Hepatocyte (in vitro differentiated cells): ENCODE data around the gene ATOH8. TPM values are rescaled to one million over a fixed set of nuclear protein-coding genes. Genes with fewer than 3 reads are reported as not detected.

ENCODE experiments used
- DNase-seq: peaks from one replicate; pipeline ENCODE4 v3.0.0-alpha.2; 2016; ENCODE audit warnings: low spot score
- H2AFZ ChIP-seq: fragments of 200-600 bp; sonication (generic); 2 replicates; pipeline ENCODE4 v1.6.0; 2016; ENCODE audit warnings: antibody characterized with exemption, mild to moderate bottlenecking
- H3K27ac ChIP-seq: fragments of 200-600 bp; sonication (generic); 2 replicates; pipeline ENCODE4 v1.5.1; 2016; ENCODE audit warnings: mild to moderate bottlenecking
- H3K27me3 ChIP-seq: fragments of 200-600 bp; sonication (generic); 2 replicates; pipeline ENCODE4 v1.6.1; 2016
- H3K36me3 ChIP-seq: fragments of 200-600 bp; sonication (generic); replicated peaks from 2 replicates; pipeline ENCODE4 v1.5.1; 2016; ENCODE audit warnings: low read depth; ENCODE audit not compliant: insufficient read depth
- H3K4me1 ChIP-seq: fragments of 200-600 bp; sonication (generic); 2 replicates; pipeline ENCODE4 v1.5.1; 2016; ENCODE audit warnings: mild to moderate bottlenecking, moderate library complexity; ENCODE audit not compliant: insufficient read depth
- H3K4me2 ChIP-seq: fragments of 200-600 bp; sonication (generic); 2 replicates; pipeline ENCODE4 v1.6.0; 2016
- H3K4me3 ChIP-seq: fragments of 200-600 bp; sonication (generic); 2 replicates; pipeline ENCODE4 v1.5.1; 2016; ENCODE audit warnings: mild to moderate bottlenecking
- H3K79me2 ChIP-seq: fragments of 200-600 bp; sonication (generic); 2 replicates; pipeline ENCODE4 v1.6.0; 2017; ENCODE audit warnings: mild to moderate bottlenecking
- H3K9me2 ChIP-seq: fragments of 200-600 bp; sonication (generic); replicated peaks from 2 replicates; pipeline ENCODE4 v1.6.0; 2017; ENCODE audit warnings: mild to moderate bottlenecking; ENCODE audit not compliant: insufficient read depth
- H3K9me3 ChIP-seq: fragments of 200-600 bp; sonication (generic); 2 replicates; pipeline ENCODE4 v1.5.1; 2016; ENCODE audit warnings: low read depth, mild to moderate bottlenecking
- H4K20me1 ChIP-seq: fragments of 200-600 bp; sonication (generic); 2 replicates; pipeline ENCODE4 v1.6.0; 2016; ENCODE audit warnings: mild to moderate bottlenecking; ENCODE audit not compliant: insufficient read depth, poor library complexity, severe bottlenecking
- EZH2 ChIP-seq: fragments of 200-600 bp; sonication (generic); IDR thresholded peaks from 2 replicates; pipeline ENCODE4 v1.6.1; 2016; ENCODE audit warnings: antibody characterized with exemption, mild to moderate bottlenecking, borderline replicate concordance
- EZH2phosphoT487 ChIP-seq: fragments of 200-600 bp; sonication (generic); IDR thresholded peaks from one replicate; pipeline ENCODE4 v1.6.1; 2018; ENCODE audit warnings: antibody characterized with exemption, mild to moderate bottlenecking, low read depth, moderate library complexity; ENCODE audit not compliant: unreplicated experiment, severe bottlenecking
- WGBS: methylation state at CpG from one replicate; pipeline ENCODE4 v1.1.6; 2016; ENCODE audit warnings: low lambda C conversion rate; ENCODE audit errors: missing lambda C conversion rate; 5-methylcytosine and 5-hydroxymethylcytosine counted together
- polyA plus RNA-seq: library from polyadenylated mRNA; unstranded; fragments of >200 nt; fragmentation: Nextera tagmentation; extraction: Ambion mirVana; gene quantifications from 2 replicates; pipeline ENCODE4 v1.2.1, GENCODE V29; 2016
- total RNA-seq: library from RNA; depleted of rRNA; stranded (reverse); fragments of >200 nt; gene quantifications from 2 replicates; pipeline ENCODE4 v1.2.3, GENCODE V29; 2014
- TF ChIP-seq, protein P1 (sequence below): fragments of 200-600 bp; sonication (generic); IDR thresholded peaks from 2 replicates; pipeline ENCODE4 v1.5.1; 2016; ENCODE audit warnings: antibody characterized with exemption, mild to moderate bottlenecking; ENCODE audit not compliant: poor library complexity

ATOH8 gene
- 2.0 and 2.9 TPM in 2 replicates for total RNA-seq
- 1.3 and 2.1 TPM in 2 replicates for polyA plus RNA-seq

DNA sequence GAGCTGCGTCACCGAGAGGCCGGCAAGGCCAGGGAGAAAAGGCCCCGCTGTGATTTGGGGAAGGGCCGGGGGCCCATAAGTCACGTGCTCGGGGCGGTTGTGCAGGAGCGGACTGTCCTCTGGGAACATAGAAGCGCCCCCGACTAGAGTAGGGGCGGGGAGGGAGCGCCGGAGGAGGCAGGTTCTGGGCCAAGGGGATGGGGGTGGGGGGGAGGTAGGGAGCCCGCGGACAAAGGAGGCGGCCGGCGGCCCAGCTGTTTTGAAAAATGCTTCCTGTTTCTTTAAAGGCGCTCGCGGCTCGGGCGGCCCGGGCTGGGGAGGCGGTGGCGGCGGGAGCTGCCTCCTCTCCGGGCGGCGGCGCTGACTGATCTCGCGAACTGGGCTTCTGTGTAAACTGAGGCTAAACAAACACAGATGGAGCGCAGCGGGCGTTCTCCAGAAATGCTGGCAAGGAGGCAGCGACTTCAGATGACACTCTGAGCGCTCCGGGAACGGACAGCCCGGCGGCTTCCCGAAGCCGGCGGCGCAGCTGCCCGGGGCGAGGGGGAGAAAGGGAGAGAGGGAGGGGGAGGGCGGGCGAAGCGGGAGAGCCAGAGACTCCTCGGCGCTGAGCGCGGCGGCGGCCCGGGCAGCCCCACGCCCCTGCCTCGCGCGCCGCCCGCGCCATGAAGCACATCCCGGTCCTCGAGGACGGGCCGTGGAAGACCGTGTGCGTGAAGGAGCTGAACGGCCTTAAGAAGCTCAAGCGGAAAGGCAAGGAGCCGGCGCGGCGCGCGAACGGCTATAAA, at the start of gene ATOH8:
Gene ATOH8, plus strand, starts transcription at position 467 of the 788 bp plus-strand sequence. Its CDS starts 199 bp downstream, at position 666.
- peak within 1 kb of the TSS; percentile 4 for H3K27ac ChIP-seq

DNA sequence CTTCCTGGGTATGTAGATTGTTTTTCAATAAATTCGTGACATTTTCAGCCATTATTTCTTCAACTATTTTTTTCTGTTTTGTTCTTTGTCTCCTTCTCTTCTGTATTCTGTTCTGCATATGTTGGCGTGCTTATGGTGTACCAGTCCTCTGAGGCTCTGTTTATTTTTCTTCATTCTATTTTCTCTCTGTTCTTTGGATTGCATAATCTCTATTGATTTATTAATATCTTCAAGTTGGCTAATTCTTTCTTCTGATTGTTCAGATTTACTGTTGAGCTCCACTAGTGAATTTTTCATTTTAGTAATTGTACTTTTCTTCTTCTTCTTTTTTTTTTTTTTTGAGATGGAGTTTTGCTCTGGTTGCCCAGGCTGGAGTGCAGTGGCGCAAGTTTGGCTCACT, 49.8 kb upstream of the ATOH8 start:
- WGBS, result 91% methylated on average over 3 of the region's 3 CpGs
- Histone ChIP-seq H3K27me3 (no peaks in the 10 kb centered on the region), H2AFZ (no peak overlapping the region), H3K9me3 (no peaks in the 10 kb centered on the region), H3K4me2 (no peak overlapping the region), H3K4me3 (no peak overlapping the region), H4K20me1 (no peaks in the 10 kb centered on the region), H3K4me1 (no peaks in the 10 kb centered on the region), H3K79me2 (no peaks in the 10 kb centered on the region), H3K27ac (no peak overlapping the region), H3K9me2 (no peaks in the 10 kb centered on the region), H3K36me3 (no peaks in the 10 kb centered on the region)
- TF ChIP-seq, protein P1, sequence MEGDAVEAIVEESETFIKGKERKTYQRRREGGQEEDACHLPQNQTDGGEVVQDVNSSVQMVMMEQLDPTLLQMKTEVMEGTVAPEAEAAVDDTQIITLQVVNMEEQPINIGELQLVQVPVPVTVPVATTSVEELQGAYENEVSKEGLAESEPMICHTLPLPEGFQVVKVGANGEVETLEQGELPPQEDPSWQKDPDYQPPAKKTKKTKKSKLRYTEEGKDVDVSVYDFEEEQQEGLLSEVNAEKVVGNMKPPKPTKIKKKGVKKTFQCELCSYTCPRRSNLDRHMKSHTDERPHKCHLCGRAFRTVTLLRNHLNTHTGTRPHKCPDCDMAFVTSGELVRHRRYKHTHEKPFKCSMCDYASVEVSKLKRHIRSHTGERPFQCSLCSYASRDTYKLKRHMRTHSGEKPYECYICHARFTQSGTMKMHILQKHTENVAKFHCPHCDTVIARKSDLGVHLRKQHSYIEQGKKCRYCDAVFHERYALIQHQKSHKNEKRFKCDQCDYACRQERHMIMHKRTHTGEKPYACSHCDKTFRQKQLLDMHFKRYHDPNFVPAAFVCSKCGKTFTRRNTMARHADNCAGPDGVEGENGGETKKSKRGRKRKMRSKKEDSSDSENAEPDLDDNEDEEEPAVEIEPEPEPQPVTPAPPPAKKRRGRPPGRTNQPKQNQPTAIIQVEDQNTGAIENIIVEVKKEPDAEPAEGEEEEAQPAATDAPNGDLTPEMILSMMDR, result no peak
- TF ChIP-seq EZH2 (no peak), EZH2phosphoT487 (no peak)
- no peak for DNase-seq

More for the DNA sequence above, at the start of gene ATOH8:
- Histone ChIP-seq H3K27me3 (peaks cover 51% of the 10 kb centered on the region), H3K9me3 (no peaks in the 10 kb centered on the region), H2AFZ (peak within 1 kb of the TSS; percentile 73), H3K79me2 (peaks cover 13% of the 10 kb centered on the region), H3K9me2 (no peaks in the 10 kb centered on the region), H3K4me2 (peak within 1 kb of the TSS; percentile 99), H4K20me1 (no peaks in the 10 kb centered on the region), H3K4me1 (peaks cover 16% of the 10 kb centered on the region), H3K4me3 (peak within 1 kb of the TSS; percentile 70), H3K36me3 (no peaks in the 10 kb centered on the region)
- TF ChIP-seq, protein P1, result no peak
- TF ChIP-seq EZH2 (peak; percentile 5), EZH2phosphoT487 (peak; percentile 57)
- peak; percentile 76 for DNase-seq
- under 1% methylated on average over 47 of the region's 81 CpGs for WGBS

GRCh38 chr2:85704800-85705679, 48.8 kb upstream of the ATOH8 start:
- Histone ChIP-seq H3K9me3 (no peaks in the 10 kb centered on the region), H3K9me2 (no peaks in the 10 kb centered on the region), H4K20me1 (no peaks in the 10 kb centered on the region), H3K79me2 (no peaks in the 10 kb centered on the region), H2AFZ (no peak overlapping the region), H3K27me3 (no peaks in the 10 kb centered on the region), H3K27ac (peak overlapping the region; percentile 73), H3K36me3 (no peaks in the 10 kb centered on the region), H3K4me3 (no peak overlapping the region), H3K4me1 (no peaks in the 10 kb centered on the region), H3K4me2 (no peak overlapping the region)
- WGBS, result 66% methylated on average over 8 of the region's 8 CpGs
- DNase-seq, result no peak
- TF ChIP-seq EZH2, result no peak
- TF ChIP-seq, protein P1, result no peak
- TF ChIP-seq EZH2phosphoT487, result no peak
